Activated CD8-positive, alpha-beta T cell treated with anti-CD3 and anti-CD28 coated beads for 36 hours (primary cell): ENCODE results near the gene SLC37A4. TPM values are rescaled to one million over a fixed set of nuclear protein-coding genes. Genes with fewer than 3 reads are reported as not detected.
A peak's percentile ranks its signal among the peaks of the same experiment; 100 is the strongest.
"Not testable (repeated sequence)": the region's sequence is repeated elsewhere in the genome, so short reads cannot be mapped to it uniquely, and the experiment has no call there.

Experiments used
- ATAC-seq: fragments of 200-7000 bp; cut with Tn5 transposase; one replicate; pipeline ENCODE4 v1.10.0; 2021; ENCODE audit warnings: mild to moderate bottlenecking, moderate library complexity
- CTCF ChIA-PET: fragments of 350-600 bp; sonication (Branson Sonifier 250); formaldehyde crosslinking; loops from one replicate; lab custom pipeline; 2021; ENCODE audit warnings: antibody characterized with exemption; lab: Charles Lee
- POLR2A ChIA-PET: fragments of 350-600 bp; sonication (Branson Sonifier 250); formaldehyde crosslinking; loops from one replicate; lab custom pipeline; 2021; ENCODE audit warnings: antibody characterized with exemption; lab: Charles Lee
- DNase-seq: peaks from one replicate; pipeline ENCODE4 v3.0.0-alpha.2; 2020
- H3K27ac Mint-ChIP-seq: one replicate; pipeline ENCODE4 v1.8.0; 2021; ENCODE audit warnings: mild to moderate bottlenecking, mixed read lengths
- H3K27me3 Mint-ChIP-seq: one replicate; pipeline ENCODE4 v1.8.0; 2021; ENCODE audit warnings: mixed read lengths
- H3K36me3 Mint-ChIP-seq: one replicate; pipeline ENCODE4 v1.8.0; 2021; ENCODE audit warnings: low read depth, mixed read lengths
- H3K4me1 Mint-ChIP-seq: one replicate; pipeline ENCODE4 v1.8.0; 2021; ENCODE audit warnings: low read depth, mixed read lengths
- H3K4me3 Mint-ChIP-seq: one replicate; pipeline ENCODE4 v1.8.0; 2021; ENCODE audit warnings: mild to moderate bottlenecking, moderate library complexity, mixed read lengths
- H3K9me3 Mint-ChIP-seq: one replicate; pipeline ENCODE4 v1.8.0; 2021; ENCODE audit warnings: mixed read lengths
- intact Hi-C: fragments of 100-400 bp; cut with micrococcal nuclease; formaldehyde crosslinking; loops from one replicate; pipeline ENCODE4 v1.10.0; 2022
- total RNA-seq, 2 experiments: library from RNA; stranded (reverse); gene quantifications; one replicate each; pipeline ENCODE4 v1.2.3, GENCODE V29; 2021
- TF ChIP-seq, protein P1 (sequence below): fragments of 200-600 bp; IDR thresholded peaks from one replicate; pipeline ENCODE4 v1.8.0; 2022; ENCODE audit warnings: antibody characterized with exemption, mild to moderate bottlenecking

SLC37A4 gene
- total RNA-seq, 2 experiments from 2014 or later = 32.4 to 35.2 TPM

- H3K9me3 Mint-ChIP-seq = no peaks in the 10 kb centered on the region
- TF ChIP-seq, protein P1, sequence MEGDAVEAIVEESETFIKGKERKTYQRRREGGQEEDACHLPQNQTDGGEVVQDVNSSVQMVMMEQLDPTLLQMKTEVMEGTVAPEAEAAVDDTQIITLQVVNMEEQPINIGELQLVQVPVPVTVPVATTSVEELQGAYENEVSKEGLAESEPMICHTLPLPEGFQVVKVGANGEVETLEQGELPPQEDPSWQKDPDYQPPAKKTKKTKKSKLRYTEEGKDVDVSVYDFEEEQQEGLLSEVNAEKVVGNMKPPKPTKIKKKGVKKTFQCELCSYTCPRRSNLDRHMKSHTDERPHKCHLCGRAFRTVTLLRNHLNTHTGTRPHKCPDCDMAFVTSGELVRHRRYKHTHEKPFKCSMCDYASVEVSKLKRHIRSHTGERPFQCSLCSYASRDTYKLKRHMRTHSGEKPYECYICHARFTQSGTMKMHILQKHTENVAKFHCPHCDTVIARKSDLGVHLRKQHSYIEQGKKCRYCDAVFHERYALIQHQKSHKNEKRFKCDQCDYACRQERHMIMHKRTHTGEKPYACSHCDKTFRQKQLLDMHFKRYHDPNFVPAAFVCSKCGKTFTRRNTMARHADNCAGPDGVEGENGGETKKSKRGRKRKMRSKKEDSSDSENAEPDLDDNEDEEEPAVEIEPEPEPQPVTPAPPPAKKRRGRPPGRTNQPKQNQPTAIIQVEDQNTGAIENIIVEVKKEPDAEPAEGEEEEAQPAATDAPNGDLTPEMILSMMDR = peak; percentile 60
- intact Hi-C loops = no loop called here
- no peaks in the 10 kb centered on the region for H3K27me3 Mint-ChIP-seq
- H3K4me1 Mint-ChIP-seq = peaks cover 34% of the 10 kb centered on the region
- H3K36me3 Mint-ChIP-seq = peaks cover 5% of the 10 kb centered on the region
- ChIA-PET POLR2A (interaction anchor here (0.6 to 1.5 kb wide), 5 partner anchors 16 to 647 kb away, joined by 3 to 4 read pairs (median 3); partner anchors contain the start of genes C2CD2L and CENATAC), CTCF (interaction anchor here (0.6 to 1.5 kb wide), 6 partner anchors 9 to 219 kb away, joined by 3 to 6 read pairs (median 3); partner anchors contain the start of gene HINFP)
- no peak overlapping the region for H3K4me3 Mint-ChIP-seq
- peak overlapping the region; percentile 14 for H3K27ac Mint-ChIP-seq
- DNase-seq = peak; percentile 69
- peak; percentile 38 for ATAC-seq
Measured at GRCh38 chr11:119065369-119065768, 34.7 kb upstream of the SLC37A4 start.

GRCh38 chr11:119062779-119063178 lies 32.1 kb upstream of the SLC37A4 start:
- Mint-ChIP-seq H3K4me1 (peaks cover 28% of the 10 kb centered on the region), H3K27me3 (no peaks in the 10 kb centered on the region), H3K4me3 (no peak overlapping the region), H3K36me3 (no peaks in the 10 kb centered on the region), H3K27ac (no peak overlapping the region), H3K9me3 (no peaks in the 10 kb centered on the region)
- ChIA-PET CTCF (no interaction called here), POLR2A (no interaction called here)
- DNase-seq (no peak), ATAC-seq (no peak)
- TF ChIP-seq, protein P1 = no peak
- intact Hi-C loops = no loop called here

- H3K27me3 Mint-ChIP-seq = no peaks in the 10 kb centered on the region
- ChIA-PET CTCF (interaction anchor here (0.7 to 1.1 kb wide), 2 partner anchors 18 to 135 kb away, joined by 3 read pairs; no protein-coding TSS in a partner anchor), POLR2A (interaction anchor here (0.6 to 1.8 kb wide), 4 partner anchors 10 to 1088 kb away, joined by 3 to 6 read pairs (median 4); partner anchors contain the start of gene HMBS)
- H3K4me1 Mint-ChIP-seq = peaks cover 22% of the 10 kb centered on the region
- H3K27ac Mint-ChIP-seq = no peak overlapping the region
- intact Hi-C loops = no loop called here
- H3K9me3 Mint-ChIP-seq = no peaks in the 10 kb centered on the region
- no peak overlapping the region for H3K4me3 Mint-ChIP-seq
- TF ChIP-seq, protein P1 = no peak
- no peak for DNase-seq
- H3K36me3 Mint-ChIP-seq = no peaks in the 10 kb centered on the region
- no peak for ATAC-seq
Measured at GRCh38 chr11:119061256-119061655, 30.6 kb upstream of the SLC37A4 start.

- H3K27ac Mint-ChIP-seq, H3K27me3 Mint-ChIP-seq, H3K9me3 Mint-ChIP-seq, intact Hi-C loops, ATAC-seq, DNase-seq, H3K4me3 Mint-ChIP-seq, CTCF ChIA-PET: not testable (repeated sequence)
- peaks cover 26% of the 10 kb centered on the region for H3K4me1 Mint-ChIP-seq
- H3K36me3 Mint-ChIP-seq = peaks cover 20% of the 10 kb centered on the region
- POLR2A ChIA-PET = interaction anchor here (1.5 kb wide), 1 partner anchor 23 kb away, joined by 4 read pairs; no protein-coding TSS in a partner anchor
Measured at GRCh38 chr11:119059128-119059527, 28.5 kb upstream of the SLC37A4 start.

DNA sequence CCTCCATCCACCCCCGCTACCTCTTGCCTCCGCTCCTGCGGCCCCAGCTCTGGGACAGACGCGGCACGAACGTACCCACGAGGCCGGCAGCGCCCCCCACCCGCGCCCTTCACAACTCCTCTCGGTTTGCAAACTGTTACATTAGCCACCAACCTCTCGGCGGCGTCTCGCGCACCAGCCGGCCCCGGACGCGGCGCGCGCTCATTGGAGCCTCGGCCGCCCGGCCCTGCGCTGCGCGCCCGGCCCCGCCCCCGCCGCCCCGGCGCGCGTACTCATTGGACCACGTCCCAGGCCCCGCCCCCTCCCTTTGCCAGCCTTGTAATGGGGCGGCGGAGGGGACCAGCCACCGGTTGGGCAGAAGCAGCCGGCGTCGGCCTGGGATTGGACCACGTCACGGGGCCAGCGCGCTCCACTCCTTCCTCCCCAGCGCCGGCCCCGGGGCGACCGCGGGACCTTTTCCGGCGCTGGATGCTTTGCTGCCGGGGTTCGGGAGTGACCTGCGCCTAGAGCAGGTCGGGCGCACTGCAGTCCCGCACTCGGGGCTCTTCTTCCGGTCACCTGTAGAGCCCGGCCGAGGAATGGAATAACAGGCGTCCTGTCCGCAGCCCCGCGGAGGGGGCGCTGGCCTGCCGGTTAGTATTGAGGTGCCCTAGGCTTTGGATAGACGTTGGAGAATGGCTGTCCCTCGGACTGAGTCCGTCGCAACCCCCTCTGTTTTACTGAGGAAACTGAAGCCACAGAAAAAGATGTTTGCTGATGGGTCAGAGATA lies 26.5 kb upstream of the SLC37A4 start, which contains the start of gene HYOU1:
TSS of gene HYOU1 (minus strand) at position 206 of the 770 bp plus-strand sequence. CDS start 1,045 bp downstream, outside the sequence.
- peaks cover 38% of the 10 kb centered on the region for H3K36me3 Mint-ChIP-seq
- H3K4me1 Mint-ChIP-seq = peaks cover 35% of the 10 kb centered on the region
- CTCF ChIA-PET = interaction anchor here (0.6 to 4.3 kb wide), 7 partner anchors 8 to 117 kb away, joined by 3 to 18 read pairs (median 5); partner anchors contain the start of genes SLC37A4 and VPS11
- intact Hi-C loops = no loop called here
- TF ChIP-seq, protein P1 = no peak
- ATAC-seq (peak; percentile 97), DNase-seq (peak; percentile 100)
- H3K9me3 Mint-ChIP-seq = no peaks in the 10 kb centered on the region
- no peaks in the 10 kb centered on the region for H3K27me3 Mint-ChIP-seq
- POLR2A ChIA-PET = interaction anchor here (0.6 to 3.7 kb wide), 26 partner anchors 9 to 208 kb away, joined by 3 to 26 read pairs (median 7); partner anchors contain the start of genes C2CD2L, CENATAC, HINFP and RPS25
- peak within 1 kb of the TSS; percentile 95 for H3K27ac Mint-ChIP-seq
- H3K4me3 Mint-ChIP-seq = peak within 1 kb of the TSS; percentile 86
